Tongue (tissue), 3 donors: ENCODE measurements around the gene KLHDC1. TPM values are rescaled to one million over a fixed set of nuclear protein-coding genes. Genes with fewer than 3 reads are reported as not detected.

Experiments
- DNase-seq: peaks from one replicate; pipeline ENCODE4 v3.0.0-alpha.2; 2015
- small RNA-seq: library from RNA; depleted of rRNA; stranded (forward); fragments of <200 nt; gene quantifications from one replicate; pipeline ENCODE3, GENCODE V24; 2014; ENCODE audit warnings: low replicate concordance
- total RNA-seq: library from RNA; depleted of rRNA; stranded (reverse); fragments of >200 nt; gene quantifications from one replicate; pipeline ENCODE4 v1.2.3, GENCODE V29; 2014

Gene KLHDC1
- total RNA-seq, 1 donor from 2014 or later: 10.9 TPM

GRCh38 chr14:49786315-49786714 lies 93.4 kb downstream of the KLHDC1 start:
- no peak for DNase-seq

GRCh38 chr14:49792618-49793017 lies 99.7 kb downstream of the KLHDC1 start:
- DNase-seq: no peak

GRCh38 chr14:49796025-49796424 lies 103.1 kb downstream of the KLHDC1 start:
- DNase-seq: no peak

Small RNAs within 50 kb of the gene (small RNA-seq; reads per million reads assigned to genes)
- gene RNU6ATAC30P: not detected

Other genes starting within 250 kb of the KLHDC1 start
- gene RPS29, start 106.7 kb upstream of the KLHDC1 start, total RNA-seq: 4,272 TPM
- gene LRR1, start 94.2 kb upstream of the KLHDC1 start, total RNA-seq: 9.6 TPM
- 123 TPM for gene RPL36AL, start 72.5 kb upstream of the KLHDC1 start, total RNA-seq
- 30.7 TPM for gene MGAT2, start 72.3 kb upstream of the KLHDC1 start, total RNA-seq
- gene DNAAF2, start 57.9 kb upstream of the KLHDC1 start, total RNA-seq: 10.5 TPM
- 8.0 TPM for gene POLE2, start 4.9 kb upstream of the KLHDC1 start, total RNA-seq
- 94.7 TPM for gene KLHDC2, start 75.0 kb downstream of the KLHDC1 start, total RNA-seq
- gene NEMF, start 159.7 kb downstream of the KLHDC1 start, total RNA-seq: 93.7 TPM
- gene ARF6, start 200.0 kb downstream of the KLHDC1 start, total RNA-seq: 56.3 TPM